Measurements from ENCODE around the gene PRKCA. TPM values are rescaled to one million over a fixed set of nuclear protein-coding genes. Genes with fewer than 3 reads are reported as not detected.

Gene PRKCA
- total RNA-seq, 2 donors from 2014 or later, result 8.3 to 26.5 TPM

DNA sequence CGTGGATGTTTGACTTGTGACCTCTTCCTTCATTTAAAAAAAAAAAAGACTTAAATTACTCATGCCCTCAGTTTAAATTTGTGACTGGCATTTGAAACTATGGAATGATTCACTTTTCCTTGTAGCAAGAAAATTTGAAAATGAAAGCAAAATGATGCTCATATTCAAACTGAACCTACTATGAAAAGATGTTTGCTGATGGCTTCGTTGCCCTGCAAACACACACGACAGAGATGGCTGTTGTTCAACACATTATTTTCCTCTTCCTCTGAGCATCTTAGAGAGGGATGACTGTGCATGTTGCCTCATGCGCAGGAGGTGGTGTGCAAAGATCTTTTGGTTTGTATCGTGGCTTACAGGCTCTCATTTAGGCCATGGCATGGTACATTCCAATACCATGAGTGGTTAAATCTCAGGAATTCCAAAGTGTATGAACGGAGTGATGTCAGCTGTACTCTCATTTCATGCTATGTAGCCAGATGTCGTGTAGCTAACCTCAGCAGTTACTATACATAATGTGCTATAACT, 164.5 kb downstream of the PRKCA start:
- Histone ChIP-seq H3K27ac (no peak overlapping the region), H3K9me3 (no peaks in the 10 kb centered on the region), H3K4me3 (no peak overlapping the region), H3K27me3 (replicated peaks; ENCODE audit: insufficient read depth) (no peaks in the 10 kb centered on the region), H3K36me3 (no peaks in the 10 kb centered on the region), H3K4me1 (replicated peaks) (no peaks in the 10 kb centered on the region)
- no peak for TF ChIP-seq POLR2AphosphoS5 (IDR thresholded peaks at IDR 0.05)
- TF ChIP-seq, protein P1, sequence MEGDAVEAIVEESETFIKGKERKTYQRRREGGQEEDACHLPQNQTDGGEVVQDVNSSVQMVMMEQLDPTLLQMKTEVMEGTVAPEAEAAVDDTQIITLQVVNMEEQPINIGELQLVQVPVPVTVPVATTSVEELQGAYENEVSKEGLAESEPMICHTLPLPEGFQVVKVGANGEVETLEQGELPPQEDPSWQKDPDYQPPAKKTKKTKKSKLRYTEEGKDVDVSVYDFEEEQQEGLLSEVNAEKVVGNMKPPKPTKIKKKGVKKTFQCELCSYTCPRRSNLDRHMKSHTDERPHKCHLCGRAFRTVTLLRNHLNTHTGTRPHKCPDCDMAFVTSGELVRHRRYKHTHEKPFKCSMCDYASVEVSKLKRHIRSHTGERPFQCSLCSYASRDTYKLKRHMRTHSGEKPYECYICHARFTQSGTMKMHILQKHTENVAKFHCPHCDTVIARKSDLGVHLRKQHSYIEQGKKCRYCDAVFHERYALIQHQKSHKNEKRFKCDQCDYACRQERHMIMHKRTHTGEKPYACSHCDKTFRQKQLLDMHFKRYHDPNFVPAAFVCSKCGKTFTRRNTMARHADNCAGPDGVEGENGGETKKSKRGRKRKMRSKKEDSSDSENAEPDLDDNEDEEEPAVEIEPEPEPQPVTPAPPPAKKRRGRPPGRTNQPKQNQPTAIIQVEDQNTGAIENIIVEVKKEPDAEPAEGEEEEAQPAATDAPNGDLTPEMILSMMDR (IDR thresholded peaks at IDR 0.05), result no peak
- no peak for TF ChIP-seq POLR2A (IDR thresholded peaks at IDR 0.05)
- no peak for DNase-seq (ENCODE audit: low spot score)
- intact Hi-C loops (cut with DNase I), result loop anchor here (5.0 kb wide), 1 partner anchor 35 kb away; no protein-coding TSS in a partner anchor
- WGBS, result 35% methylated on average over 7 of the region's 7 CpGs

DNA sequence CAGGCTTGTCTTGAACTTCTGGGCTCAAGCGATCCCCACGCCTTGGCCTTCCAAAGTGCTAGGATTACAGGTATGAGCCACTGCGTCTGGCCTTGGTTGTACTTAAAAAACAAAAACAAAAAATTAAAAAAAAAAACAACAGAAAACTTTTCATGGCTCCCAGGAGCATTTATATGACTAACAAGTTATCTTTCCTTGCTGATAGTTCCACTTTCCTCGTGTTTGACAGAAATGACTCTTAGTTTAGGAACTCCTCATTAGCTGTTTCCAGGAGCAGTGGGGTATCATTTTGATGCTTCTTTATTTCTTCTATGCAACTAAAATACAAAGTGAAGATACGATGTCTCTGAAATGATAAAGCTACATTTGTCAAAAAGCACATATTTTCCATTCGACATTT, 165.4 kb downstream of the PRKCA start:
- Histone ChIP-seq H3K27ac (no peak overlapping the region), H3K4me1 (replicated peaks) (no peaks in the 10 kb centered on the region), H3K27me3 (replicated peaks; ENCODE audit: insufficient read depth) (no peaks in the 10 kb centered on the region), H3K4me3 (no peak overlapping the region), H3K9me3 (no peaks in the 10 kb centered on the region), H3K36me3 (no peaks in the 10 kb centered on the region)
- no peak for DNase-seq (ENCODE audit: low spot score)
- intact Hi-C loops (cut with DNase I), result loop anchor here (5.0 kb wide), 1 partner anchor 35 kb away; no protein-coding TSS in a partner anchor
- TF ChIP-seq POLR2AphosphoS5 (IDR thresholded peaks at IDR 0.05) (no peak), POLR2A (IDR thresholded peaks at IDR 0.05) (no peak)
- TF ChIP-seq, protein P1 (IDR thresholded peaks at IDR 0.05), result no peak
- 84% methylated on average over 6 of the region's 6 CpGs for WGBS

DNA sequence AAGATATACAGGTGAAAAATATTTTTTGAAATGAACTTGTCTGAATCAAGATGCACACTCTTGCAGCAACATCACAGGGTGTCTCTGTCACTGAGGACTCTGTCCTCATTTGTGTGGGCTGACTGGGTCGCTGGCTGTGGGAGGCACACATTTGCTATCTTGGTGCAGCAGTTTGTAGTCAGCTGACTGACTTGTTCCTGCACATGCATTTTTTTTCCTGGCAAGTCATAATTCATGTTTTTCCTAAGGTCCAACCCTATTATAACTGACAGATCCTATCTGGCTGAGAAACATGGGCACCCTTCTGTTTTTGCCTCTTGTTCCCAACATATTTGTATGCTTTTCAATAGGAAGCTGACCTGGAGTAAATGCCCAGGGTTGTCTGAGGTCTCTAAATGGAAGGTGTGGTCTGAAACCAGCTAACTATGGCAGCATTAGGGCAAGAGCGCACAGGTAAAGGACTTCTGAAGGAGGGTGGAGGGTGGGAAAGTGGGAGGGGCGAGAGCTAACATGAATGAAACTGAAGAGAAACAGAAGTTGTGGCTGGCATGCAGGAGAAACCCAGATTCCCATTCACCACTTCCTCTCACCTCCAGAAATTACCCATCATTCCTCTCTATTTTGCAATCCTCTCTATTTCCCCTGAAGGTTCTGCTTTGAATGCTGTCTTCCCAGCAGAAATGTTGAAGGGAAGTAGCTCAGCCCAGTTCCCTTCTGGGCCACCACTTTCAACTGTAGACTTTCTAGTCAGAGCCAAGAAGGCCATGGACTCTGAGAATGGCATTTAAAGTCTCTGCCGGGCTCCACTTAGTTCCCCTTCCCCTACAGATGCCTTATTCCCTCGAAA, 166.1 kb downstream of the PRKCA start:
- H3K27ac ChIP-seq, result no peak overlapping the region
- H3K9me3 ChIP-seq, result no peaks in the 10 kb centered on the region
- WGBS, result 60% methylated on average over 5 of the region's 5 CpGs
- no peaks in the 10 kb centered on the region for H3K27me3 ChIP-seq (replicated peaks; ENCODE audit: insufficient read depth)
- no peak overlapping the region for H3K4me3 ChIP-seq
- no peaks in the 10 kb centered on the region for H3K4me1 ChIP-seq (replicated peaks)
- intact Hi-C loops (cut with DNase I), result loop anchor here (5.0 kb wide), 1 partner anchor 36 kb away; no protein-coding TSS in a partner anchor
- TF ChIP-seq POLR2AphosphoS5 (IDR thresholded peaks at IDR 0.05), result no peak
- TF ChIP-seq, protein P1 (IDR thresholded peaks at IDR 0.05), result no peak
- TF ChIP-seq POLR2A (IDR thresholded peaks at IDR 0.05), result no peak
- no peaks in the 10 kb centered on the region for H3K36me3 ChIP-seq
- no peak for DNase-seq (ENCODE audit: low spot score)

DNA sequence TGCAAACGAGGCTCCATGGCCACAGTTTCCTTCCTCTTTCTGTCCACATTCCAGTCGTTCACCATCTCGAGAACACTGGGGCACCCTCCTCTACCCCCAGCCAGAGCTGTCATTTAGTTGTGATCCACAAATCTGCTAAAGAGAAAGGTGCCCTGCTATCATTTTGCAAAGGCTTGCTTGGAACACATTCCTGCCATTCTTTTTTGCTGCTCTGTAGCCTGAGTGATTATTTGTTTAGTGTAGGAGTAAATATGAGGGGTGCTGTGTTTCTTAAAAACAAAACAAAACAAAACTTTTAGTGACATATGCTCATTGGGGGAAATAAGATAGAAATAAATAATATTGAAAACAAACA, 166.7 kb downstream of the PRKCA start:
- H3K4me1 ChIP-seq (replicated peaks), result no peaks in the 10 kb centered on the region
- DNase-seq (ENCODE audit: low spot score), result no peak
- WGBS, result 30% methylated on average over 3 of the region's 3 CpGs
- H3K9me3 ChIP-seq, result no peaks in the 10 kb centered on the region
- no peaks in the 10 kb centered on the region for H3K27me3 ChIP-seq (replicated peaks; ENCODE audit: insufficient read depth)
- H3K4me3 ChIP-seq, result no peak overlapping the region
- no peak for TF ChIP-seq POLR2A (IDR thresholded peaks at IDR 0.05)
- TF ChIP-seq, protein P1 (IDR thresholded peaks at IDR 0.05), result no peak
- TF ChIP-seq POLR2AphosphoS5 (IDR thresholded peaks at IDR 0.05), result no peak
- H3K36me3 ChIP-seq, result no peaks in the 10 kb centered on the region
- no peak overlapping the region for H3K27ac ChIP-seq
- intact Hi-C loops (cut with DNase I), result loop anchor here (5.0 kb wide), 1 partner anchor 37 kb away; no protein-coding TSS in a partner anchor

Data from prostate gland (tissue), 2 donors.